ENCODE results near the gene SARNP. TPM values are rescaled to one million over a fixed set of nuclear protein-coding genes. Genes with fewer than 3 reads are reported as not detected.

Gene SARNP
- total RNA-seq, 4 donors from 2014 or later: 50.3 to 90.5 (median 63.3) TPM

GRCh38 chr12:55734595-55734994, 82.9 kb downstream of the SARNP start:
- TF ChIP-seq POLR2A (IDR thresholded peaks at IDR 0.05) (no peak), EP300 (IDR thresholded peaks at IDR 0.05) (no peak), CTCF (IDR thresholded peaks at IDR 0.05) (no peak), POLR2AphosphoS5 (IDR thresholded peaks at IDR 0.05) (no peak)
- Histone ChIP-seq H3K36me3 (no peaks in the 10 kb centered on the region), H3K9me3 (no peaks in the 10 kb centered on the region), H3K27ac (no peak overlapping the region), H3K4me1 (peaks cover 0 to 51% (median 16%) of the 10 kb centered on the region in 3 donors), H3K4me3 (no peak overlapping the region), H3K27me3 (no peaks in the 10 kb centered on the region)
- no peak for ATAC-seq
- no CpG with 5 or more reads among the region's 3 CpGs for WGBS, 2 donors (ENCODE audit: low coverage in 1 of 2)

GRCh38 chr12:55733858-55734257, 83.7 kb downstream of the SARNP start:
- WGBS, 2 donors (ENCODE audit: low coverage in 1 of 2): 81 to 100% methylated on average over 1 to 2 of the region's 2 CpGs
- Histone ChIP-seq H3K27ac (no peak overlapping the region), H3K4me3 (no peak overlapping the region), H3K36me3 (no peaks in the 10 kb centered on the region), H3K27me3 (no peaks in the 10 kb centered on the region), H3K9me3 (no peaks in the 10 kb centered on the region), H3K4me1 (peaks cover 0 to 53% (median 16%) of the 10 kb centered on the region in 3 donors)
- TF ChIP-seq CTCF (IDR thresholded peaks at IDR 0.05): no peak
- no peak for TF ChIP-seq POLR2A (IDR thresholded peaks at IDR 0.05)
- TF ChIP-seq POLR2AphosphoS5 (IDR thresholded peaks at IDR 0.05): no peak
- TF ChIP-seq EP300 (IDR thresholded peaks at IDR 0.05): no peak
- ATAC-seq: no peak

GRCh38 chr12:55733021-55733555, 84.4 kb downstream of the SARNP start:
- no peaks in the 10 kb centered on the region for H3K36me3 ChIP-seq
- no peaks in the 10 kb centered on the region for H3K27me3 ChIP-seq
- no peaks in the 10 kb centered on the region for H3K9me3 ChIP-seq
- peaks cover 0 to 48% (median 14%) of the 10 kb centered on the region in 3 donors for H3K4me1 ChIP-seq
- H3K4me3 ChIP-seq: no peak overlapping the region
- no peak for ATAC-seq
- H3K27ac ChIP-seq: no peak overlapping the region
- TF ChIP-seq POLR2AphosphoS5 (IDR thresholded peaks at IDR 0.05) (no peak), POLR2A (IDR thresholded peaks at IDR 0.05) (no peak), CTCF (IDR thresholded peaks at IDR 0.05) (no peak), EP300 (IDR thresholded peaks at IDR 0.05) (no peak)
- WGBS, 2 donors (ENCODE audit: low coverage in 1 of 2): 60 to 86% methylated on average over 1 to 5 of the region's 14 CpGs

GRCh38 chr12:55732288-55732687, 85.2 kb downstream of the SARNP start:
- Histone ChIP-seq H3K36me3 (no peaks in the 10 kb centered on the region), H3K27ac (peak overlapping the region in 2 of 4 donors; percentile 40 to 42), H3K27me3 (no peaks in the 10 kb centered on the region), H3K4me3 (no peak overlapping the region), H3K9me3 (no peaks in the 10 kb centered on the region), H3K4me1 (peaks cover 0 to 46% (median 12%) of the 10 kb centered on the region in 3 donors)
- WGBS, 2 donors (ENCODE audit: low coverage in 1 of 2): no CpG with 5 or more reads among the region's 4 CpGs
- ATAC-seq: no peak
- TF ChIP-seq EP300 (IDR thresholded peaks at IDR 0.05) (no peak), CTCF (IDR thresholded peaks at IDR 0.05) (no peak), POLR2AphosphoS5 (IDR thresholded peaks at IDR 0.05) (no peak), POLR2A (IDR thresholded peaks at IDR 0.05) (no peak)
